H1 (cell line): ENCODE measurements around the gene P2RY8. TPM values are rescaled to one million over a fixed set of nuclear protein-coding genes. Genes with fewer than 3 reads are reported as not detected.

Experiments
- CBX5 ChIP-seq: fragments of 300-800, 300-1000 bp; sonication (generic); IDR thresholded peaks from 2 replicates; pipeline ENCODE4 v1.7.1; 2016; ENCODE audit warnings: antibody characterized with exemption, low read length, low read depth
- CTCF ChIP-seq, 3 experiments: IDR thresholded peaks; 1 replicate in 2 of 3; 2 replicates in 1 of 3; pipeline versions ENCODE4 v1.5.1 to v1.6.1; 2011; ENCODE audit warnings: low read length in 3 of 3, mild to moderate bottlenecking in 3 of 3, inconsistent platforms in 2 of 3, low read depth in 1 of 3, moderate library complexity in 1 of 3; ENCODE audit not compliant: insufficient read depth in 1 of 3; ENCODE audit errors: control extremely low read depth in 1 of 3
- RFX5 ChIP-seq: IDR thresholded peaks from 2 replicates; pipeline ENCODE4 v1.6.1; 2011; ENCODE audit warnings: low read depth, low read length, improper control_type of control experiment, borderline replicate concordance
- TAF1 ChIP-seq: IDR thresholded peaks from 2 replicates; pipeline ENCODE4 v1.6.1; 2011; ENCODE audit warnings: mild to moderate bottlenecking, low read depth, low read length
- polyA plus RNA-seq, 7 experiments: library from polyadenylated mRNA; depleted of rRNA in 3 of 7; stranded (reverse) in 5 of 7; unstranded in 2 of 7; fragments of >200 nt in 5 of 7; fragments of 200-250 nt in 2 of 7; gene quantifications; 1 replicate in 5 of 7; 2 replicates in 1 of 7; 4 replicates in 1 of 7; pipeline versions ENCODE4 v1.2.1 to v1.2.3, GENCODE V29; 2011 to 2013; ENCODE audit warnings: missing spikeins in 2 of 7, mixed read lengths in 2 of 7
- total RNA-seq: library from RNA; stranded (reverse); fragmentation: NEBNext Ultra II Directional; extraction: Animal tissue kit (Norgen Biotek cat#: 25700); gene quantifications from 2 replicates; pipeline ENCODE4 v1.2.1, GENCODE V29; 2021

Gene P2RY8
- total and polyA plus RNA-seq, 2 of the 8 experiments (the other 6 are each of a cell fraction or from before 2014, with no cell fraction given) = 0.09 to 0.15 TPM

- TF ChIP-seq CBX5 (no peak), CTCF (IDR thresholded peaks at IDR 0.05; ENCODE audit: control extremely low read depth in 1 of 3, insufficient read depth in 1 of 3, low read depth in 1 of 3, low read length in 3 of 3) (no peak), RFX5 (no peak), TAF1 (no peak)
These were observed 34.1 kb downstream of the P2RY8 start (continued) for GRCh38 chrX:1502853-1503252.
